HG02884 (cell line): ENCODE measurements around the gene CALR.
"Not testable (repeated sequence)": the region's sequence is repeated elsewhere in the genome, so short reads cannot be mapped to it uniquely, and the experiment has no call there.

Experiments used
- ATAC-seq: cut with Tn5 transposase; IDR thresholded peaks from one replicate; pipeline ENCODE4 v1.9.1; 2021; ENCODE audit warnings: mild to moderate bottlenecking, moderate library complexity; ENCODE audit not compliant: unreplicated experiment

The CALR gene

DNA sequence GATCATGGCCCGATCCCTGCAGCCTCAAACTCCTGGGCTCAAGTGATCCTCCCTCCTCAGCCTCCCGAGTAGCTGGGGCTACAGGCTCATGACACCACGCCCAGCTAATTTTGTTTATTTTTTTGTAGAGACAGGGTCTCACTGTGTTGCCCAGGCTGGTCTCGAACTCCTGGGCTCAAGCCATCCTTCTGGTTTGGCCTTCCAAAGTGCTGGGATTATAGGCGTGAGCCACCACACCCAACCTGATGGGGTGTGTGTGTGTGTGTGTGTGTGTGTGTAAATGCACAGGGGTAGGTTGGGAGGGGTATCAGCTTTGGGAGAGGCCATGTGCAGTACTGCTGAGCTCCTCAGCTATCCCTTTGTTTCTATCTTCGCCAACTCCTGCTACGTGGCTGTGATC lies 37.7 kb downstream of the CALR start:
- ATAC-seq = not testable (repeated sequence)

DNA sequence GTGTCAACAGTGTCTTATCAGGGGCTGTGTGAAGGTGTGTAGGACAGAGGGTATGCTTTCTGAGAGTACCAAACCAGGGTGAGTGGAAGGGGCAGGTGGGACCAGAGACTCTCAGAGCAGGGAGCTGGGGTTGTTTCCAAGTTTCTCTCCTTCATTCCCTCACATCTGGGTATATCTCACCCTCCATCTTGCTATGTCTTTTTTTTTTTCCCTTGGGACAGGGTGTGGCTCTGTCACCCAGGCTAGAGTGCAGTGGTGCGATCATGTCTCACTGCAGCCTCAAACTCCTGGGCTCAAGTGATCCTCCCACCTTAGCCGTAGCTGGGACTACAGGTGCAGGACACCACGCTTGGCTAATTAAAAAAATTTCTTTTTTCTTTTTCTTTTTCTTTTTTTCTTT lies 41.6 kb downstream of the CALR start:
- ATAC-seq = no peak

DNA sequence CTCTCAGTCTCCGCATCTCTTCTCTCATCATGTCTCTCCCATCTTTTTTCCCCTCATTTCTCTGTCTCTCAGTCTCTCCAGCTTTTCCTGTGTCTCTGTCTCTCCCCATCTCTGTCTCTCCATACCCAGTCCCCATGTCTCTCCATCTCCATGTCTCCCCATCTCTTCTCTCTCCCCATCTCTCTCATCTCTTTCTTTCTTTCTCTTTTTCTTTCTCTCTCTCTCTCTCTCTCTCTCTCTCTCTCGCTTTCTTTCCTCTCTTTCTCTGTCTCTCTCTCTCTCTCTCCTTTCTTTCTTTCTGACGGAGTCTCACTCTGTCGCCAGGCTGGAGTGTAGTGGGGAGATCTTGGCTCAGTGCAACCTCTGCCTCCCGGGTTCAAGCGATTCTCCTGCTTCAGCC lies 44.2 kb downstream of the CALR start:
- no peak for ATAC-seq

DNA sequence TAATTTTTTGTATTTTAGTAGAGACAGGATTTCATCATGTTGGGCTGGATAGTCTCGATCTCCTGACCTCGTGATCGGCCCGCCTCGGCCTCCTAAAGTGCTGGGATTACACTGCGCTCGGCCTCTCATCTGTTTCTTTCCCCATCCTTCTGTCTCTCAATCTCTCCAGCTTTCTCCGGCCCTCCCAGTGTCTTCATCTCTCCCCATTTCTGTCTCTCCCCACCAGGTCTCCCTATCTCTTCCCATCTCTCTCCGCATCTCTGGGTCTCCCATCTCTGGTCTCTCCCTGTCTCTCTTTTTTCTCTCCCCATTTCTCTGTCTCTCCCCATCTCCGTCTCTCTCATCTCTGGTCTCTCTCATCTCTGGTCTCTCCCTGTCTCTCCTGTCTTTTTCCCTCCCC lies 44.7 kb downstream of the CALR start:
- ATAC-seq = no peak

DNA sequence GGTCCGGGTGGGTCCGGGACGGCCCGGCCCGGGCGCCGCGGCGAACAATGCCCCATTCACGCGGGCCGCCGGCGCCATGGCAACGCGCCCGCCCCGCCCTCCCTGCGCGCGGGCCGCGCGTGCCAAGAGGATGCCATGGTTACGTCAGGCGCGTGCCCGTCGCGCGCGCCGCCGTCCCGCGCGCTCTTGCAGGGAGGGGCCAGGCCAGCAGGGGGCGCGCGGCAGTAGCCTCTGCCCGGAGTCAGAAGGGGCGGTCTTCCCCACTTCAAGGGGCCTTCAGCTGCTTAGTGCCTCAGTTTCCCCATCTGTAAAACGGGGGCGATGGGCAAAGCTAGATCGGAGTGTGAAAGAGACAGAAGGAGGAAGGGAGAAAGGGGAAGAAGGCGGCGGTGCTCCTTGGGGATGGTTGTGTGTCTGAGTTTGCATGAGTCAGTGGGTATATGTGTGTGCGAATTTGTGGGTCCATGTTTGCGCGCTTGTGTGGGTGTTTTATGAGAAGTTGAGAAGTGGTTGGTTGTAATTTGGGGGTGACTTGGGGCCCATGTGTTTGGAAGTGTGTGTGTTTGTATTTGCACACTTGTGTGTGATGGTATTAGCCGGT lies 45.2 kb downstream of the CALR start:
- ATAC-seq = no peak

DNA sequence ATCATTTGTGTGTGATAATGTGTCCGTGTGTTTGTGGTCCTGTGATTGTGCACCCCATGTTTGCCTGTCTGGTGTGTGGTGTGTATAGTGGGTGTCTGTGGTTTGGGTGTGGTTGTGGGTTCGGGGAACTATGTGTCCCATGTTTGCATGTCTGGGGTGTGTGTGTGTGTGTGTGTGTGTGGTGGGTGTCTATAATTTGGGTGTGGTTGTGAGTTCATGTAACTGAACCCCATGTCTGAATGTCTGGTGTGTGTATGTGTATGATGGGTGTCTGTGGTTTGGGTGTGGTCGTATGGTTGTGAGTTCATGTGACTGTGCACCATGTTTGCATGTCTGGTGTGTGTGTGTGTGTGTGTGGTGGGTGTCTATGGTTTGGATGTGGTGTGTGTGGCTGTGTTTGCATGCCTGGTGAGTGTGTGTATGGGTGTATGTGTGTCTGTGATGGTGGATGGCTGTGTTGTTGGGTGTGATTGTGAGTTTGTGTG lies 45.8 kb downstream of the CALR start:
- ATAC-seq = no peak

DNA sequence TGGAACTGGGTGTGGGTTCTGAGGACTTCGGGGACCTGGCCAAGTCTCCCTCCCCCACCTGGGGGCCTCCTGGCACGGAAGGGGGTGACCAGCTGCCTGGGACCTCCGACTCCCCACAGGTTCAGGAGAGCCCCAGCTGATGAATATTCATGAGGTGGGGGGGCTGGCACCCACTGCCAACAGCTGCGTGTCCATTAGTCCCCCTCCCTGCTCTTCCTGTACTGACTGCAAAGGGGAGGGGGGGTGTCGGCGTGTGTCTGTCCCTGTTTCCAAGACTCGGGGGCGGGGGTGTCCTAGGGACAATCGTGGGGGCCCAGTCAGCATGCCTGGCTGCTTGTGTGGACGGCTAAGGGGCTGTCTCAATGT lies 46.3 kb downstream of the CALR start:
- no peak for ATAC-seq

DNA sequence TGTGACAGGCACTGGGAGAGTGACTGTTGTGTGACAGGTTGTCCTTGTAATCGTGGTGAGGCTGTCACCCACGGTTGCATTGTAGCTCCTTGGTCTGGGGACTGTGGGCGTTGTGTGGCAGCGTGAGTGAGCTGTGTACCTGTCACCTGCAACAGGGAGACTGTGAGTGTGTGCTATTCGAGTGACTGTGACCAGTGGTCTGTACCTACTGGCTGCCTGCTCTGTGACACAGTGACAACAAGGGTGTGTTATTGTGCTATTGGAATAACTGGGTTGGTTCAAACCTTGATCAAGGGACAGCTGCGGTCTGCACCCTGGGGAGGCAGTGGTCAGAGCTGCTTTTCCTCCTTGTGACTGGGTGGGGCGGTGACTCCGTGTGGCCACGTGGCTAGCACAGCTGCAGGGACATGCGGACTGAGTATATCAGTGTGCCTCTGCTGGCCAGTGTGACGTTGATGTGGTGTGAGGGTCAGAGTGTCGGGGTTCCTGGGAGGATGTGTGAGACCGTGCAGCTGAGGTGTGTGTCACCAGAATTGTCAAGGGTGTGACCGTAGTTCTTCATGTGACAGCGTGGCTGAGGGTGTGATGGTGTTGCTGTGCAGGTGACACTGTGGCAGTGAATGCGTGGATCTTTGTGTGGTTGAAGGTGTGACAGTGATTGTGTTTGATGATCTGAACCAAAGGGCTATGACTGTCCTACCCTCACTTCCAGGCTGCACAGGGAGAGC lies 46.8 kb downstream of the CALR start:
- ATAC-seq = no peak

DNA sequence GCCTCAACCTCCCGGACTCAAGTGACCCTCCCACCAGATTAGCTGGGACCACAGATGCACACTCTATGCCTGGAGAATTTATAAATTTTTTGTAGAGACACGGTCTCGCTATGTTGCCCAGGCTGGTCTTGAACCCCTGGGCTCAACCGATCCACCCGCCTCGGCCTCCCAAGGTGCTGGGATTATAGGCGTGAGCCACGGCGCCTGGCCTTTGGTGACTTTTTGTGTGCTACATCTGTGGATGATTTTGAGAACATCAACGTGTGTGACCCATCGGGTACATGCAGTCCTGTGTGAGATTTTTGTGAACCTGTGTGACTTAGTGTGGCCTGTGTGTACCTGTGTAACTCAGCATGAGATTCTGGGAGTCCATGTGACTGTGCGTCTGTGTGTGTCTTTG lies 48.3 kb downstream of the CALR start:
- no peak for ATAC-seq

DNA sequence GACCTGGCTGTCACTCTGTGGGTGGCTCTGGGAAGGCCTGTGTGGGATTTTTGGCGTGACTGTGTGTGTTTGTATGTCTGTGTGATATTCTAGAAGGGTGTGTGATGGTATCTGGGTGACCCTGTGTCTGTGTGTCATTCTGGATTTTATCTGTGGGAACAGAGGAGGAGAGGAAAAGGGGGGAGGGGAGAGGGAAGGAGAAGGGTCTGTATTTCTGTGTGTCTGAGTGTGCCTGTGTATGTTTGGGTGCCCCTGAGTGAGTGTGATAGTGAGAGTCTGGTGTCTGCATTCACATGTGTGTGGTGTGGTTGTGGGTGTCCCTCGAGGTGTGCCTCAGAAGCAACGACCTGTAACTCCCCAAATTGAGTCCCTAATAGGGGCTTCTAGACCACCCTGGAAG lies 48.8 kb downstream of the CALR start:
- no peak for ATAC-seq

DNA sequence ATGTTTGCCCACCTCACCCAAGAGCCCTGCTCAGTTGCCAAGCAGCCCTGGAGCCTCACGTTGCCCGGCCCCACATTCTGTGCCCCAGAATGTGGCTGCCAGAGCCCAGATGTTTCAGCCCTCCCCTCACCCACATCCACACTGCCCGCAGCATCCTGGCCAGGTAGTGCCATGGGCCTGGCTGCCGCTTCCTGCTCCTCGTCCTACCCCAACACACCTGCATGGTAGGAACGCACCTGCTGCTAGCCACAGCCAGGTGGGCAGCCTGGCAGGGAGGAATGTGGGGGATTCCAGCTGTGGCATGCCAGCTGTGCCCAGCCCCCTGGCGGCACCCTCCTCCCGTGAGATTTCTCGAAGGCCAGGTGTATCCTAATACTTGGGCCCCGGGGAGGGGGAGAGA lies 49.4 kb downstream of the CALR start:
- ATAC-seq = no peak

DNA sequence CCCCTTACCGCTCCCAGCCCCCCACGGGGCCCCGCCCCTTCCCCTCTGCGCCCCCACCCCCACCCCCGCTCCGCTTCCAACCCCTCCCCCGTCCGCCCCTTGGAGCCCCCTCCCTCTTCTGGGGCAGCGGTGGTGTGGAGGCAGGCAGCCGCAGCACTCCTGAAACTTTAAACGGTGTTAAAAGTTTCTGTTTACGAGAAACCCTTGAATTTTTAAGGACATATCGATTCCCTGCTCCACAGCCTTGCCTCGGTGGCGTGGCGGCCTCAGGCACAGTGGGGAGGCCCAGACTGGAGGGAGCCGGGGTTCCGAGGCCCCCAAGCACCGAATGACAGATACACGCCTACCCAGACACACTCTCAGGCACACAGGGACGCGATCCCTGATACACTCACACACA lies 52.0 kb downstream of the CALR start:
- no peak for ATAC-seq

DNA sequence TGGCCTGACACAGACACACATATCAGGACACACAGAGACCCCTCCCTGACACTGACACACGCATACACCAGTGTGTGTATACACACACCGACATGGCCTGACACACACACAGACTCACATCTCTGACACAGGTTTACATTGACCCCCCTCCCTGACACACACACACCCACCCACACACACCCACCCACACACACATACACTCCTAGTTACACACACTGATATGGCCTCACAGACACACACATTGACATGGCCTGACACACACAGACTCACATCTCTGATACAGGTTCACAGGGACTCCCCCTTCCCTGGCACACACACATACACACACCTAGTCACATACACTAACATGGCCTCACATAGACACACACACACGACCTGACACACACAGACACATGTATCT lies 52.4 kb downstream of the CALR start:
- ATAC-seq = no peak

DNA sequence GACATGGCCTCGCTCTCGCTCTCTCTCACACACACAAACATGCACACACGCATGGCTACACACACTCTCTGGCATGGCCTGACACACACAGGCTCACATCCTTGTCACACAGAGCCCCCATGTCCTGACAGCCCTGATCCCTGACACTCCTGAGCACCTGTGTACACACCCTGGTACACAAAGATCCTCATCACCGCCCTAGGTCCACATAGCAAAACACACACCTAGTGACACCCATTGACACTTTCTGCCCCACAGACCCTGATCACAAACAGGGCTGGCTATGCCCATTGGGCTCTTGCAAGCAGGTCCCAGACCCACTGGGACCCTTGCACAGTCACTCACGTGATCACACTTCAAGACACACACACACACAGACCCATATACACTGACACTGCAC lies 52.9 kb downstream of the CALR start:
- ATAC-seq = no peak

DNA sequence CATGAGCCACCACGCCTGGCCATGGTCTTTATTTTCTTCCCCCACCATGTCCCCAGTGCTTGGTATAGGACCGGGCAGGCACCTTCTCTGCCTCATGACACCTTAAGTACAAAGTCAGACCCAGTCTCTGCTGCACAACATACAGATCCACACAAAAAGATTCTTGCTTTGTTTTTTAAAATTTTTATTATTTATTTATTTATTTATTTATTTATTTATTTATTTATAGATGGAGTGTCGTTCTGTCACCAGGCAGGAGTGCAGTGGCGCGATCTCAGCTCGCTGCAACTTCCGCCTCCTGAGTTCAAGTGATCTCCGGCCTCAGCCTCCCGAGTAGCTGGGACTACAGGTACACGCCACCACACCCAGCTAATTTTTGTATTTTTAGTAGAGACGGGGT lies 54.3 kb downstream of the CALR start:
- no peak for ATAC-seq

DNA sequence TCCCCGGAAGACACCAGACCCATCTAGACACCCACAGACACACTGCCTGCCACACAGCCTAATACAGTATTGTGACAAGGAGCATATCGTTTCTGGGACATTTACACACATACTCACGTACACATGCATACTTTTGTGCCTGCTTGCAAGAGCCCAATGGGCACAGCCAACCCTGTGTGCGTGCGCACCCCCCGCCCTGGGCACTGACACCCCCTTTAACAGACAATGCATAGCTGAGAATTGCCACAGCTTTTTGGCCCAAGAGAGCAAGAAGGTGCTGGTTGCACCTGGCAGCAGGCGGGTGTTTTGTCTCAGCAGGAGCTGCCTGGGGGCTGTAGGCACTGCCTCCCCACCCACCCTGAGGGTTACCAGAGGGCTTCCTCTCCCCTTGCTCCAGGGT lies 55.2 kb downstream of the CALR start:
- ATAC-seq = no peak
